G401 (cell line): ENCODE measurements around the gene FSTL4. TPM values are rescaled to one million over a fixed set of nuclear protein-coding genes. Genes with fewer than 3 reads are reported as not detected.
"Not testable (repeated sequence)": the region's sequence is repeated elsewhere in the genome, so short reads cannot be mapped to it uniquely, and the experiment has no call there.

Source experiments
- DNase-seq: peaks from one replicate; pipeline ENCODE4 v3.0.0-alpha.2; 2015; ENCODE audit warnings: low spot score
- in situ Hi-C: cut with HindIII; loops from 2 replicates; pipeline ENCODE4 v1.10.0; 2016; ENCODE audit warnings: low sequenced_read_pairs, mixed read lengths
- total RNA-seq: library from RNA; depleted of rRNA; stranded (reverse); fragments of >200 nt; shearing (Covaris generic); gene quantifications from 2 replicates; pipeline ENCODE4 v1.2.3, GENCODE V29; 2014

FSTL4 gene
- total RNA-seq, 1 experiment from 2014 or later = not detected

DNA sequence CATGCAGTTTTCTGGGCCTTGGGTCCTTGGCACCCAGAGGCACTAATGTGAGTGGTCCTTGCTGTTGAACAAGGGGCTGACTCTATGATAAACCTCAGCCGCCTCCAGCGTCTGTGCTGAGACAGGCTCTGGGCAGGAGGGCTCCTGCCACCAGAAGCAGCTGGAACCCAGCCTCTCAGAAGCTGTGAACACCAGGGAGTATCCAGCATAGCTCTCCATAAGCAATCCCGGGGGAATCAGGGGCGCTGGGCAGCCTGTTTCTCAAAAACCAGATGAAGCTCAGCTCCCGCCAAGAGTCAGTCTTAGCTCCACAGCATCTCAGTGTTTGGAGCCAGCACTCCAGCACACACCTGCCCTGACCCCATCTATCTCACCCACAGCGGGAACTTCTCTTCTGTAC is 390.3 kb downstream of the FSTL4 start:
- in situ Hi-C loops = no loop called here
- DNase-seq = no peak

DNA sequence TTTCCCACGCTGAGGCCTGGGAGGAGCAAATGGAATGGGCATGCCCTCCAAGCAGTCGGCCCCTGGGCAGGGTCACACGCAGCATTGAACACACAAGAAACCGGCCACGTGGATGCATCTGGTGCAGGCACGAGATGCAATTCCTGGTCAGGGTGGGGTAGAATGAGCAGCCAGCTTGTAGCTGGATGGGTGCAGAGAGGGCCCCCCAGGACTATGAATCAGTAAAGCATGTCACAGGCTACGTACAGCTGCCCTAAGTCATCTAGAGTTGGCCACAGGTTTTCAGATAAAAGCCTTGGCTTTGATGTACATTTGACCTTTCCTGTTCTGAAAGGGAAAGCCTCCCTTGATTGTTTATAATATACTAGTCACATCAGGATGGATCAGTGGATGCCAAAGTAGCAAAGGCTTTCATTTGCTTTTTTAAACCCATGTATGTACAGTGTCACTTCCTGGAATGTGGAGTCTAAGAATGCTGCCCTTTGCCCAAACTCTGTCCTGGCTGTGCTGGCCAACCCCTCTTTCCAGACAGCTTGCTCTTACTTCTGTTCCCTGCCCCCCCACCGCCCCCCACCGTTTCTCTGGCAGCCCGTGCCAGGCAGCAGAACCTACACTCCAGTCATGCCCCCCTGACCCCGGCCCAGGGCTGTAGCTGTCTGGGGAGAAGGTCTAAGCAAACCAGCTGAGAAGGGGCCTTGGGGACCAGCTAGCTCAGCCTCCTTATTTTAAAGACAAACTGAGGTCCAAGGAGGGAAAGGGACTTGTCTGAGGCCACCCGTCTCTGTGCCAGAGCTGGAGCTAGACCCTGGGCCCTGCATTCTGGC is 391.3 kb downstream of the FSTL4 start:
- in situ Hi-C loops = no loop called here
- no peak for DNase-seq

DNA sequence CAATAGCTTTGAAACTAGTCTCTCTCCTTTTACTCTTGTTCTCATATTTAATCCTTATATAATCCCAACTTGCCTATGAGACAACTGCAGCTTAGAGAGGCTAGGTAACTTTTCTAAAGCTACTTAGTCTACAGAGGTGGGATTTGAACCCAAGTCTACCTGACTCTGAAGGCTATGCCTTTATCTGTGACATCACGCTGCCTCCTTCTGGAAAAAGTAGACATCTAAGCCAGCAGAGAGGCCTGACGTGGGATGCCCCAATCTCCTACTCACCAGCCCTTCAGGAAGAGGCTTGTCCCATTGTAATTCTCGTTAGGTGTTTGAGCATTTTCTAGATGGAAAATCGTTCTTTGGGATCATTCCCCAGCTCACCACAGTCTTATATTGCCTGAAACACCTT is 393.0 kb downstream of the FSTL4 start:
- no peak for DNase-seq
- in situ Hi-C loops = no loop called here

DNA sequence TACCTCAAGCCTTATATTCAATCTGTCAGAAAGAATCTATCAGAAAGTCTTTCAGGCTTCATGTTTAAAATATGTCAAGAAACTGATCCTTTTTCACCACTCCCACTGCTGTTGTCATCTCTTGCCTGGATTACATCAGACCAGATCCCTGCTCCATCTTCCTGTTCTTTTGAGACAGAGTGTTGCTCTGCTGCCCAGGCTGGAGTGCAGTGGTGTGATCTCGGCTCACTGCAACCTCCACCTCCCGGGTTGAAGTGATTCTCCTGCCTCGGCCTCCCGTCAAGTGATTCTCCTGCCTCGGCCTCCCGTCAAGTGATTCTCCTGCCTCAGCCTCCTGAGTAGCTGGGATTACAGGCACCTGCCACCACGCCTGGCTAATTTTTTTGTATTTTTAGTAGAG is 396.2 kb downstream of the FSTL4 start:
- in situ Hi-C loops = not testable (repeated sequence)

DNA sequence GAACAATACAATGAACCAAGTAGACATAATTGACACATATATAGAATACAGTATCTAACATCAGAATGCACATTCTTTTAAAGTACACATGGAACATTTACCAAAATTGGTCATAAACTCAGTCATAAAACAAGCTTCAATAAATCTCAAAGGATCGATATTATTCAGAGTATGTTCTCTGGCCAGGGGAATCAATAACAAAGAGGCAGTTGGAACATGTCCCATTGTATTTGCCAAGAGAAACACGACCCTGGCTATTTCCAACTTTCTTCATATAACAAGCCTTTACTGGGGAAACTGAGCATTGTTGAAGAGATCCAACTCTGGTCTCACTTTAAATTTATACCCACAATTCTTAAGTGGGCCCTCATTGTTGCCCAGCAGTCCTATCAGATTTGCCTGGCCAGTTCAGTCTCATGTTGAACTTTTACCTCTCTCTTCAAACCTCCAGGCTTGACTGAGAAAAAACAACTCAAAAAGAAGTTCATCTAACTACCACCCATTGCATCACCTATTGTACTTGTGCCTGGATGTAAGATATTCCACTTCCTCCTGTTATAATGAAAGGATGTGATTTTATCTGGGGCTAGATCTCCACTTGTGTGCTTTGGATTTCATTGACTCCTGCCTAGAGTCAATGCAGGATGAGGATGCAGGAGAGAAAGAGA is 398.1 kb downstream of the FSTL4 start:
- in situ Hi-C loops = no loop called here
- DNase-seq = no peak

More for the DNA sequence above, 396.2 kb downstream of the FSTL4 start:
- DNase-seq = not testable (repeated sequence)

DNA sequence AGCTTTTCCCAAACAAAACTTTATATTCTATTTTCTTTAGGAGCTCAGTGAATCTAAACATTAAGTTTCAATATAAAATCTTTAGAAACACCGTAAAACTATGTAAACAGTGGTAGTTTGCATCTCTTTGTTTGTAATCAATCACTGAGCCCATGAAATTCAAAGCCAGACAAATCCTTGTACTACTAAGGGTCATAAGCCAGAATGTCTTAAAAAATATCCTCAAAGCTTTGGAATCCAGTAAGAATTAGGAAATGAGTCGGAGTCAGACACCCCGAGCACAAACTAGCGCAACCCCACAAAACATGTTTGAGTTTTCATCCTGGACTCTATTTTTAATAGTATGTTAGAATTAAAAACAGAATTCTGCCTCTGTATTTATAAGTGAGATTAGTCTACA is 406.7 kb downstream of the FSTL4 start:
- DNase-seq = no peak
- in situ Hi-C loops = no loop called here

DNA sequence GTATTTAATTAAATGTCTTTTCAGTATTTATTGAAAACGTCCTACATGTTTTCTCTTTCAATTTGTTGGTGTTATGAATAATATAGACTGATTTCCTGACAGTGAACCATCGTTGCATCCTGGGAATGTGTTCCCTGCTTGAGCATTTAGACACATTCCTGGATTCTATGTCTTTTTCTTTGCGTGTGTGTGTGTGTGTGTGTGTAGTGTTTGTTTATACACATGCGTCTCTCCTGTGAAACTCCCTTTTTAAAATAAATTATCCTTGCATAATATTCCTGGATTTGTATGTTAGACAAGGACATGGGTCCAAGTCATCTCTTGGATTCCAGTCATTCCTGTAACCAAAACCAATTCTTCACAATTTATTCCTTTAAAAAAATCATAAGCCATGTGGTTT is 407.1 kb downstream of the FSTL4 start:
- in situ Hi-C loops = no loop called here
- DNase-seq = no peak

DNA sequence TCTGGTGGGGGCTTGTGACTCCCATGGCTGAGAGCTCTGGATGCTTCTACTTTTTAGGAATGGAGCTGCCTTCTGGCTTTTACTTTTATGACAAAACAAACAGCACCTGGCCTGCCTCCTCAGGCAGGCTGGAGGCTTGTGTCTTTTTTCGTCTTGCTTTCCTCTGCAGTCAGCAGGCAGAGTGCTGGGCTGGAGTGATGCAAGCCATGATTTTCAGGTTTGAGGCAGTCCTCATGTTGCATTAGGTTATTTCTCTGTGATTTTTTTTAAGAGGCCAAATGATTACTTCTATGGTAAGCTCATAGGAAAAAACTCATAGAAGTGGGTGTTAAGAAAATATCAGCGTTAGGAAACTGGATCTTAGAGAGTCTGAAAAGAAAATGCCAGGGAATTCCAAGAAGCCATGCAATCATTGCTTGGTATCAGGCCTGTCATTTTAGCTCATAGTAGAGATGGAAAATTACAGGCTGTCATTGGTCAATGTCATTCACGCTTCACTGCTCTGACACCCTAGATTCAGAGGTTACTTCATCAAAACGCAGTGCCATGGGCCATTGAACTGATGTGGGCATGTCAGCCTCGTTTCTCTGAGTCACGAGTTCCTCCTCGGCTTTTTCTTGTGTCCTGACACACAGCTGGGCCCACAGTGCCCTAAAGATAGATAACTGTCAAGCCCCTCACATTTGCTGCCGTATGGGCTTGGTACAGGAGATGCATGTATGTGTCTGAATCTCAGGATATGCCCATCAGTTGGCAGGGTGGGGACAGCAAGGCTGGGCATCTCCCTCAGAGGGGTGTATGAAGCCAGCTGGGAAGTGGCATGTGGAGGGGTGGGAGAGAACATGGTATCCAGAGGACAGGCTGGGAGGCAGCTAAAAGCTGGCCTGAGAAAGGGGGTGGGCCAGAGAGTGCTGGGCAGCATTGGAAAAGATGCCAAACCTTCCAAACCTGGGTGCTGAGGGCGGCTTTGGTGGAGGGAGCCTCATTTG is 408.7 kb downstream of the FSTL4 start:
- no peak for DNase-seq
- in situ Hi-C loops = no loop called here

DNA sequence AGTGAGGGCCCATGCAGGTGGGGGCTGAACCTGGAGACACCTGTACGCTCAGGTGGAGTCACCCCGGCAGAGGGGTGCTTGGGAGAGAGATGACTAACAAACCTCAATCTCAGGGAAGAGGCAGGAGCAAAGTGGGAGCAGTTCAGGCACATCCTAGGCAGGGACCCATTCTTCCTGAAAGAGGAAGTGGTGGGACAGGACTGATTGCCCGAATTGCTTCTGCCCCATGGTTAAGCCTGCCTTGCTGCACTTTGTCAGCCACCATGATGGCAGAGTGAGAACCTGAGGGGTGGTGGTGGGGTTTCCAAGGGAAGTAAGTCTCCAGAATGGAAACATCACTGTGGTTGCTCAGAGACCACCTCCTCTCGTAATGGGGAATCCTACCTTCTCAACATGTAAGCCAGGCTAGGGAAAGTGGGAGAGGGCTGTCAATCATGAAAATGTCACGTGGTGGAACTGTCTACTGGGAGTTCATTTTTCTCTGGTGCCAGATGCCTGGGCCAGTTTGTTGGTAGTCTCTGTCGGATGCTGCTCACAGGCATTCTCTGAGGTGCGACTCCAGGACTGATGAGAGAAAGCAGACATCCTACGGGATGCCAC is 410.2 kb downstream of the FSTL4 start:
- in situ Hi-C loops = no loop called here
- no peak for DNase-seq

DNA sequence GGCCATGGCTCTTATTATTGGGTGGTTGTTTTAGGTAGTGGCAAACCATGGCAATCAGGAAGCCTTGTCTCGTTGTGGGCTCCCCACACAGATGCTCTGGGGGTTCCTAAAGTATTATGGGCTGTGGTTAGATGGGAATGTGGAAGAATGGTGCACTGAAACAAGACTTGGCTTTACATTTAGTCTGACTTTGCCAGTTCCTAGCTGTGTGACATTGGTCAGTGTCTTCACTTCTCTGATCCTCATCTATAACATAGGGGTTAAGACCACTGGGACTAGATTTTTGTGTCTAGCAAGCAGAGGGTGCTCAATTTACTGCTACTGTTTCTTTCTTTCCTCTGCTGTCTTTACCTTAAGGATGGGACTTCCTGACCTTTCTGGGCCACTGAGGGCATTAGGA is 411.0 kb downstream of the FSTL4 start:
- no peak for DNase-seq

DNA sequence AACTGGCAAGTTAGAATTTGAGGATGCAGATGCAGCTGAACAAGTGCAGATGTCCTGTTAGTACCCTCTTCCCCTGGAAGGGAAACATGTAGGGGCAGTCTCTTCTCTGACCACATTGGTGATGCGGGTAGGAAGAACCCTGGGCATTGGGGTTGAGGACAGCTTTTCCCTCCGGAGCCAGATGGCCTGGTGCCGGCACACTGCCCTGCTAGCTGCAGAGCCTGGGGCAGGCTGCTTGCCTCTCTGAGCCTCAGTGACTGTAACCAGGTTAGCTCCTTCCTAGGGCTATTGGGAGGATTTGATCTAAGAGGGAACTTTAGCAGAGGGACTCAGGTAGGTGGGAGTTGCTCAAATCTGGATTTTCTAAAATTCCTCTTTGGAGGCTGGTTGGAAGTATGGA is 412.1 kb downstream of the FSTL4 start:
- in situ Hi-C loops = no loop called here
- DNase-seq = peak; percentile 5

More for the DNA sequence above, 411.0 kb downstream of the FSTL4 start:
- in situ Hi-C loops = no loop called here

DNA sequence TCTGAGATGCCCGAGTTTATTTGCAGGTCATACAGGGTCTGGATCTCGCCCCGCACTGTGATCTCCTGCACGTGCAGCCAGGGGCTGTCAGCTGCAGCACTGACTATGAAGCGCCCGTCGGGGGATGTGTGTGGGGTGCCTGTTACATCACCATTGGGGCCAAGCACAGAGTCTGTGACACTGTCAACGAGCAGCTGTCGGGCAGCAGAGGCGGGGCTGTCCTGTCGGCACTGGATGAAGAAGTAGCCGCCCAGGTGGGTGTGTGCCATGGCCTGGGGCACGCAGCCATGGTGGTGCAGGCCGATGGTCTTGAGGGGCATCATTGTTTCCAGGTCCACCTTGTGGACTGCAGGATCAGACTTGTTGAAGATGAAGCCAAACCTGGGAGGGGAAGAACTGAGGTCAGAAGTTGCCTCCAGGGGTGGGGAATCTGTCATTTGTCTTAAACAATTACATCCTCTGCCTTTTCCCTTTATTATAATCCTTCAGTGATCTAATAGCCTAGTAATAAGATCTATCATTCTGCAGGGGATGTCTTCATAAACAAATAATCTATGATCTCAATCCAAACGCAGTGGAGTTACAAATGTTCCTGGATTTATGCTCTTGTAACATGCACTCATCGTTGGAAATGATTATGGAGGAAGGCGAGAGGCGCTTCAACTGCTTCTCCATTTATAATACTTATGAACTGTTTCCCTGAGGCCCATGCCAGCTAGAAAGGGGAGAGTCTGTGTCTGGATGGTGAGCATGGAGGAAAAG is 412.7 kb downstream of the FSTL4 start:
- in situ Hi-C loops = no loop called here
- DNase-seq = no peak

DNA sequence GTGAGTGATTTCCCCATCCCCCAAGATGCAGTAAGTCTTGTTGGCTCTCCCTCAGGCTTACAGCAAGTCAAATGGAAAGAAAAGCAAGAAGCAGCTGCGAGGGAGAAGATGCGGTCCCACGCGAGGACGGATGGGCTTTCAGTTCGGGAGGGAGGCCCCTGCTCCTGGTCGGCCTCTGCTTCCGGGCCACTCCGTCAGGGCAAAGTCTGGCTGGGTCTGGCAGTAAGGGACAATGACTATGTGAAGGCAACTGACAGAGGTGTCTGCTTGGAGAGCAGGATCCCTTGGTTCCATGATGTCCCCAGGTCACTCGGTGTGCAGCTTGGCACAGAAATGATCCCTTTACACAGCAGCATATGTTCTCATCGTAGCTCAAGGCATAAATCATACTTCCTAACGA is 413.8 kb downstream of the FSTL4 start:
- in situ Hi-C loops = no loop called here
- no peak for DNase-seq

DNA sequence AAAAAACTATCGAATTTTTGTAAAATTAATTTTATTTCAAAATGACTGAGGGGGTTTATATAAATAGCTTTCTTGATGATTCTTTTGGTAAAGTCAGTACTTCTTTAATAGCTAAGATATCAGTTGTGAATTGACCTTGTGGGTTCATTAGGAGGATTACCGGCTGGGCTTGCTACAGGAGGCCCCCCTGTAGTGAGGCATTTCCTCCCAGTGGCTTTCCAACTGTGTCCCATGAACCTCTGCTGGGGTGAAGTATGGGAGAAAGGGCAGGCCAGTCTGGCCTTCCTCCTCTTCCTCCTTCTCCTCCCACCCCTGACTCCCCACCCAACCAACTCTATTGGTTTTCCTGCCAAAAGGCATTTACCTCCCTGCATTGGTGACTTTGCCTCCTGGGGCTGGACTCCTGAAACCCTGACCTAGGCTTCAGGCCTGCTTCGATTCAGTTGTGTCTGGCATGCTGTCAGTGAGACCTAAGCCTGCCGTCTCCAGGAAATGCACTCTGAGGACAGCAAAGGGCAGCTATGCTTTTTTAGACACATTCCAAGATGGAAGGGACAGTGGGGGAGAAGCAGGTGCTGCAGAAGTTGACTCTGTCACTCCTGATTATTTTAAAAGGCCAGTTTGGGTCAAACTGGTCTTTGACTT is 415.8 kb downstream of the FSTL4 start:
- in situ Hi-C loops = no loop called here
- no peak for DNase-seq

DNA sequence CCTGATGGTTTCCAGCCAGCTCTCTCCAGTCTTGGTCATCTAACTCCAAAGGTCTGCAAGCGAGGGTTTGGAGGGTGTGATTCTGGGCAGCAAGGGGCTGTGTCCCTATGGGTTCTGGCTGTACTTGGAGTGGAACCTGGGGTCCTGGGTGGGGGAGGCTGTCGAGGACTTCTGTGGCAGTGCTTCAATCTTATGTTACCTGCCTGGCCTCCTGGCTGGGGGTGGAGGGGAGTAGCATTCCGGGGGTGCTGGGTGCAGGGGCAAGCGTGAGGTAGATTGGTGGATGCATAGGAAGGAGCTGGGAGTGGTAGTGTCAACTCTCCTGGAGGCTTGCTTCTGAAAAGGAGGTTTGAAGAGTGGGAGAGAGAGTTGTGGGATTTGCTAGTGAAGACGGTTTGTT is 417.1 kb downstream of the FSTL4 start:
- in situ Hi-C loops = no loop called here
- no peak for DNase-seq

DNA sequence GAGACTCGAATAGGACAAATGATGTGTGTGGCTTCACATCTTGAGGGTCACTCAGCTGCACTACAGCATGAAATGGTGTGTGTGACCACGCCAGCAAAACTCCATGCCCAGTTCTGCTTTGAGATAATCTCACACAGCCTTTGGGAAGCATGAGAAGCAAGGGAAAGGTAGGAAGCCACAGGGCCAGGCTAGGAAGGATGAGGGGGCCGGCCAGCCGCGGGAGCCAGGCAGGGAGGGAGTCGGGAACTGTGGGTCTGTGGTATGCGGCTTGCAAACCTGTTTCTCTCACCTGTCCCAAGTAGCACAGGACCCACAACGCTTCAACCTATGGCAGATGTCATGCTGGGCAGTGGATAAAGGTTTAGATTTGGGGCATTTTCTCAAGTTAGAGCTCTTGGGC is 418.5 kb downstream of the FSTL4 start:
- in situ Hi-C loops = no loop called here
- no peak for DNase-seq

DNA sequence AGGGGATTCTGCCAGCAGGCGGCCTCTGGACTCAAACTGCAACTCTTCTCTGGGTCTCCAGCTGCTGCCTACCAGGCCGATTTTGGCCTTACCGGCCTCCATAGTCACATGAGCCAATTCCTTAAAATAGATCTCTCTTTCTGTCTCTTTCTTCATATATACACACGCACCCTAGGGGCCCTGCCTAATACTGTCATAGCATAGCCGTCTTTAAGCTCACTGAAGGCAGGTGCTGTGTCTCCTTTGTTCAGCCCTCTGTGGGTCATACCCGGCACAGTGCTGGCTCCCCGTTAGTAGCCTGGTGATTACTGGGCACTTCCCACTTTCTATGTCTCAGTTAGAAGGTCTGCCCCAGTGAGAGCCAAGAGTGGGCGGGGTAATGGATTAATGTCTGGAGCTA is 419.6 kb downstream of the FSTL4 start:
- in situ Hi-C loops = no loop called here
- no peak for DNase-seq

DNA sequence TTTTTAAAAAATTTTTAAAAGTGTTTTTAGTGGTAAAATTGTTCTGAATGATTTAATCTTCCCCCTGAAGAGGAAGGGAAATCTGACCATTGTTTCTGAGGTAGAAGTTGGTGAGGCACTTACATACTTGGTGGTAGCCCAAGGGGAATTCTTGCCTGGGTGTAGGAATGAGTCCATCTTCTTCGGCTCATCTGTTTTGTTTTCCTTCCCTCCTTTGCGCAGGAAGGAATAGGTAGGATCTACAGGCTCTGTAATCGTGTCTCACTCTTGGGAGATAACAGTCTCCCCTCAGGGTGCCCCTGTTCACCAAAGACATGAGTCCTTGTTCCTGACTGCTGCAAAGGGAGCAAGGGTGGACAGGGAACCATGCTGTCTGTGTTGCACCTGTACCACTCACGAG is 422.5 kb downstream of the FSTL4 start:
- no peak for DNase-seq
- in situ Hi-C loops = no loop called here
